ENCODE results near the gene IGSF21. TPM values are rescaled to one million over a fixed set of nuclear protein-coding genes. Genes with fewer than 3 reads are reported as not detected.

The IGSF21 gene
- total RNA-seq, 4 donors from 2014 or later, result not detected

- Histone ChIP-seq H3K27ac (no peak overlapping the region), H3K4me3 (no peak overlapping the region), H3K9me3 (no peaks in the 10 kb centered on the region), H3K4me1 (no peaks in the 10 kb centered on the region), H3K36me3 (no peaks in the 10 kb centered on the region), H3K27me3 (no peaks in the 10 kb centered on the region)
- TF ChIP-seq CTCF (IDR thresholded peaks at IDR 0.05), result no peak
- TF ChIP-seq POLR2A (IDR thresholded peaks at IDR 0.05), result no peak
- peak in 1 of 3 donors; percentile 15 for DNase-seq
These were observed 187.0 kb downstream of the IGSF21 start for GRCh38 chr1:18294437-18295176.

DNA sequence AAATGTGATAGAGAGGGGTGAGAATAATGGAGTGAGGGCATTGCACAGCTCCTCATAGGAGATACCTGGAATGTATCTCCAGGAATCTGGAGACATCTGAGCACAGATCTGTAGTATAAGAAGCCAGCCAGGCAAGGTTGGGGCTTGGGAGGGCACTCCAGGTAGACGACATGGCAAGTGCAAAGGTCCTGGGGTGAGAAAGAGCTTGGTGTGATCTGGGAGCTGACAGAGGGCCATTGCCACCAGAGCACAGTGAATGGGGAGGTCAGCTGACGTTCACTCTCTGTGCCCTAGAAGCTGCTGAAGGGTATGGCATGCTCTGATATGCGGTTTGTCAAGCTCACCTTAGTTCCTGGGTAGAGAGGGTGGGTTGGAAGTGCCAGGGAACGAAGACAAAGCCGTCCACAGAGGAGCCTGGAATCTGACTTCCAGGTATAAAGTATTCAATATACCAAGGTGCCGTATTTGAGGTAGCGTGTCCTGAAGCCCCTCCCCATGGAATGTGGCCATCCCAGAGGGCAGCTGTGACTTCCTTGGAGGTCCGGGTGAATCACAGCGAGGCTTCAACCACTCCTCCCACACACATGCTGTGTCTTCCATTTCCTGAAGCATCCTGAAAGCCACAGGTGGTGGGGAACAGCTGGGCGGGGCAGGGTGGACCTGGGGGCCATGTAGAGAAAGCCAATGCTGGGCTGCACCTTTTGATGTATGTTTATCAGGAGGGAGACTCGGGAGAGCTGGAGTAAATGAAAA lies 190.5 kb downstream of the IGSF21 start:
- no peaks in the 10 kb centered on the region for H3K36me3 ChIP-seq
- no peak overlapping the region for H3K4me3 ChIP-seq
- TF ChIP-seq POLR2A (IDR thresholded peaks at IDR 0.05), result no peak
- no peak for TF ChIP-seq CTCF (IDR thresholded peaks at IDR 0.05)
- no peaks in the 10 kb centered on the region for H3K4me1 ChIP-seq
- no peaks in the 10 kb centered on the region for H3K9me3 ChIP-seq
- DNase-seq, result peak in 1 of 3 donors; percentile 26
- H3K27me3 ChIP-seq, result no peaks in the 10 kb centered on the region
- no peak overlapping the region for H3K27ac ChIP-seq

GRCh38 chr1:18299441-18300338 lies 192.1 kb downstream of the IGSF21 start:
- Histone ChIP-seq H3K4me1 (no peaks in the 10 kb centered on the region), H3K27ac (no peak overlapping the region), H3K9me3 (no peaks in the 10 kb centered on the region), H3K36me3 (no peaks in the 10 kb centered on the region), H3K4me3 (no peak overlapping the region), H3K27me3 (no peaks in the 10 kb centered on the region)
- peak; percentile 51 to 63 (median 54) for TF ChIP-seq CTCF (IDR thresholded peaks at IDR 0.05)
- no peak for TF ChIP-seq POLR2A (IDR thresholded peaks at IDR 0.05)
- DNase-seq, result peak in 2 of 3 donors; percentile 18 to 50

DNA sequence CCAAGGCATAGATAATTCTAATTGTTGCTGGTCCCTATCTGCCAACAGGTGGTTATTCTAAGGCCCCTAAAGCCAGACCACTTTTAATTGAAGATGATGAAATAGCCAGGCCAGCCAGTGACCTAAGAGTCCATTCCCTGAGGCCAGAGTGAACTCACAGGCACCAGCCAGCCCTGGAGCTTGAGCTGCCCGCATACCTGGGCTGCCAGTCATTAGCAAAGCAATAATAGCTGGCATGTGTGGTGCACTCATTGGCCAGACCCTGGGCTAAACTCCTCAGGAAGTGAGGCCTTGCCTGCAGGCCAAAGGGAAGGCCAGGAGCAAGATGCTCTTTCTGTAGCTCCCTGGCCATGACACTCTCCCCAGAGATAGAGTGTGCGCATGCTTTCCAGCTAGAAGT lies 192.8 kb downstream of the IGSF21 start:
- peak in 1 of 3 donors; percentile 9 for DNase-seq
- Histone ChIP-seq H3K4me1 (no peaks in the 10 kb centered on the region), H3K27ac (no peak overlapping the region), H3K36me3 (no peaks in the 10 kb centered on the region), H3K27me3 (no peaks in the 10 kb centered on the region), H3K4me3 (no peak overlapping the region), H3K9me3 (no peaks in the 10 kb centered on the region)
- TF ChIP-seq POLR2A (IDR thresholded peaks at IDR 0.05) (no peak), CTCF (IDR thresholded peaks at IDR 0.05) (no peak)

DNA sequence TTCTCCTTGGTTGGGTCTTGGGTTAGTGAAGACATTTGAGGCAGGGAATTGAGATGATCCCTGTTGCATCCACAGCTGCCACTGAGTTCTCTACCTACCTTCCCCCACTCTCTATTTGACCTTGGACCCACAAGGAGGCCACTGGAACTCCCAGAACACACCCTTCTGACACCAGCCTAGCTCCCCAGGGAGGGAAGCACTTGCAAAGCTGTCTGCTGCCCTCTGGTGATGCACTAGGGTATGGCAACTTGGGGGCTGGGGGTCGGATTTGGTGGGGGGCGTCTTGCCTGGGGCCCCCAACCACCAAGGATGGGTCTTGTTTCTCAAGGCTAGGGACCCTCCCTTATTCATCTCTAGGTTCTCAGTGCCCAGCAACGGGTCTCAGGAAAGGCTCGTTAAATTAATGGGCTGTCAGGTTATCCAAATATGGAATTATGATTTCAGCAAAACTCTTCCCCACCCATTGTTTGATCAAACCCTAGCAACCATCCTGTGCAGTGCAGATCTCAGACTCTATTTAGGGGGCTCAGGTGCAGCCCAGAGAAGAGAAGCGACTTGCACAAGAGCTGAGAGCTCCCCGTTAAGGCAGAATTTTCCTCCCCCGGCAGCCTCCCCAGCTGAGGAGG lies 195.3 kb downstream of the IGSF21 start:
- H3K27me3 ChIP-seq, result no peaks in the 10 kb centered on the region
- peak in 1 of 3 donors; percentile 18 for DNase-seq
- no peaks in the 10 kb centered on the region for H3K4me1 ChIP-seq
- H3K27ac ChIP-seq, result no peak overlapping the region
- TF ChIP-seq CTCF (IDR thresholded peaks at IDR 0.05) (peak in 3 of 6 experiments; percentile 5 to 31 (median 12)), POLR2A (IDR thresholded peaks at IDR 0.05) (no peak)
- H3K4me3 ChIP-seq, result no peak overlapping the region
- no peaks in the 10 kb centered on the region for H3K36me3 ChIP-seq
- no peaks in the 10 kb centered on the region for H3K9me3 ChIP-seq
